Body of pancreas (tissue), 4 donors: ENCODE measurements around the gene NEURL1.

Source experiments
- POLR2A ChIP-seq, 3 donors: fragments of 450-650 bp; IDR thresholded peaks; one replicate each; pipeline ENCODE4 v1.6.1; 2016; ENCODE audit warnings: antibody characterized with exemption in 3 of 3, mild to moderate bottlenecking in 2 of 3
- TF ChIP-seq, protein P1 (sequence below), 7 experiments: fragments of 450-650 bp in 4 of 7; fragments of 200-600 bp in 3 of 7; sonication (generic) in 3 of 7; IDR thresholded peaks; one replicate each; pipeline ENCODE4 v1.5.1; 2016 to 2019; ENCODE audit warnings: antibody characterized with exemption in 7 of 7

DNA sequence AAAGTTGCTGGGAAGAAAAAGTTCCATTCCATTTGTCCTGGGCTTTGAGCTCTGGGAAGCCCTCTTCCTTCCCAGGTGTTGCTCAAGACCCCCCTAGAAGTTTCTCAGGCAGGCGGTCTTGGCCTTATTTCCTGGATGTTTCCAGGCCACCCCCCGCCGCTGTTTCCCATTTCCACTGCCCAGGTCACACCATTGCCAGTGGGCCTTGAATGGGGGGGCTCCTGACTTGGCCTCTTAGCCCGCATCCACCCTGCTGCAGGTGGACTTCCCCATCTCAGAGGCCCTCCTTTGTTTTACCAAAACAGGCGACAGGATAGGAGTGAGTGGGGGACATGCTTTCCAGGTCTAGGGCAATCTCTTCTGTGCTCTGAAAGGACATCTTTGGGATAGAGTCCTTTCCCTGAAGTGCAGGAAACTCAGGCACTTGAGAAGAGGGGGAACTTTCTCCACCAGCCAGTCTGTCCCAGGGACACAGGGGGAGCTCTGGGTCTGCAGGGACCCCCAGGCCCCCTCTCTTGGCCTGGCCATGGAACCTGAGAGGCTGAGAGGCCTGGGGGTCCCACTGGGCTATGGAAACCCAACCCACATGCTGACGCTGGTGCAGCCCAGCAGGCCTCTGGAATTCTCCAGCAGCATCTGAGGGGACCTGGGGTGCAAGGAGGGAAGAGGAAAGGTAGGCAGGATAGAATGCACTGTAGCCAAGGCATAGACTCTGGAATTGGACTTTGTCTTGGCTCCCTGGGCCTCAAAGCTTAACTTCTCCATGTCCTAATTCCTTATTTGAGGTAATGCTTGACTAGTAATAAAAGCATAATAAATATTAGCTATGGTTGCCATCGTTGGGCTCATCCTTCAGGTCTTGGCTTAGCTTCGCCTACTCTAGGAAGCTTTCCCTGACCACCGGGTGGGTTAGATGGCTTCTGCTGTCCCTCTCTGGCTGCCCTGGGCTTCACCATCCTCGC, 17.6 kb downstream of the NEURL1 start:
- TF ChIP-seq, protein P1, sequence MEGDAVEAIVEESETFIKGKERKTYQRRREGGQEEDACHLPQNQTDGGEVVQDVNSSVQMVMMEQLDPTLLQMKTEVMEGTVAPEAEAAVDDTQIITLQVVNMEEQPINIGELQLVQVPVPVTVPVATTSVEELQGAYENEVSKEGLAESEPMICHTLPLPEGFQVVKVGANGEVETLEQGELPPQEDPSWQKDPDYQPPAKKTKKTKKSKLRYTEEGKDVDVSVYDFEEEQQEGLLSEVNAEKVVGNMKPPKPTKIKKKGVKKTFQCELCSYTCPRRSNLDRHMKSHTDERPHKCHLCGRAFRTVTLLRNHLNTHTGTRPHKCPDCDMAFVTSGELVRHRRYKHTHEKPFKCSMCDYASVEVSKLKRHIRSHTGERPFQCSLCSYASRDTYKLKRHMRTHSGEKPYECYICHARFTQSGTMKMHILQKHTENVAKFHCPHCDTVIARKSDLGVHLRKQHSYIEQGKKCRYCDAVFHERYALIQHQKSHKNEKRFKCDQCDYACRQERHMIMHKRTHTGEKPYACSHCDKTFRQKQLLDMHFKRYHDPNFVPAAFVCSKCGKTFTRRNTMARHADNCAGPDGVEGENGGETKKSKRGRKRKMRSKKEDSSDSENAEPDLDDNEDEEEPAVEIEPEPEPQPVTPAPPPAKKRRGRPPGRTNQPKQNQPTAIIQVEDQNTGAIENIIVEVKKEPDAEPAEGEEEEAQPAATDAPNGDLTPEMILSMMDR (IDR thresholded peaks at IDR 0.05): no peak
- TF ChIP-seq POLR2A (IDR thresholded peaks at IDR 0.05): no peak
